Lung (tissue), 12 donors: ENCODE data around the gene SCAF1. TPM values are rescaled to one million over a fixed set of nuclear protein-coding genes. Genes with fewer than 3 reads are reported as not detected.

Source experiments
- ATAC-seq: fragments of 200-7000 bp; cut with Tn5 transposase; one replicate; pipeline ENCODE4 v1.9.1; 2020; ENCODE audit warnings: moderate number of reproducible peaks; ENCODE audit not compliant: insufficient read depth, low FRiP score
- DNase-seq, 3 donors: peaks; one replicate each; pipeline ENCODE4 v3.0.0-alpha.2; 2013 to 2017
- H3K27ac ChIP-seq, 2 donors: one replicate each; pipeline ENCODE4 v1.5.1; 2013; ENCODE audit warnings: mild to moderate bottlenecking in 2 of 2, moderate library complexity in 2 of 2, control low read depth in 1 of 2, inconsistent platforms in 1 of 2, low read depth in 1 of 2, low read length in 1 of 2
- H3K27me3 ChIP-seq, 3 donors: one replicate each; pipeline ENCODE4 v1.5.1; 2013; ENCODE audit warnings: low read length in 2 of 3; ENCODE audit not compliant: control insufficient read depth in 3 of 3, insufficient read depth in 3 of 3
- H3K36me3 ChIP-seq, 4 donors: one replicate each; pipeline ENCODE4 v1.5.1; 2013; ENCODE audit warnings: low read length in 4 of 4, mild to moderate bottlenecking in 1 of 4, moderate library complexity in 1 of 4; ENCODE audit not compliant: control insufficient read depth in 4 of 4, insufficient read depth in 4 of 4
- H3K4me1 ChIP-seq, 5 donors: one replicate each; pipeline ENCODE4 v1.5.1; 2013; ENCODE audit warnings: low read length in 5 of 5, mild to moderate bottlenecking in 2 of 5, moderate library complexity in 1 of 5; ENCODE audit not compliant: control insufficient read depth in 5 of 5, insufficient read depth in 5 of 5
- H3K4me3 ChIP-seq: one replicate; pipeline ENCODE4 v1.5.1; 2013; ENCODE audit warnings: mild to moderate bottlenecking, control low read depth, moderate library complexity
- H3K9ac ChIP-seq, 2 donors: one replicate each; pipeline ENCODE4 v1.5.1; 2013; ENCODE audit warnings: low read length in 2 of 2, control low read depth in 1 of 2; ENCODE audit not compliant: insufficient read depth in 1 of 2
- H3K9me3 ChIP-seq, 4 donors: one replicate each; pipeline ENCODE4 v1.5.1; 2013; ENCODE audit warnings: low read length in 3 of 4, mild to moderate bottlenecking in 1 of 4, moderate library complexity in 1 of 4; ENCODE audit not compliant: control insufficient read depth in 4 of 4, insufficient read depth in 3 of 4
- WGBS, 2 donors: extraction: QIAGEN DNeasy Blood & Tissue Kit; methylation state at CpG; one replicate each; pipeline ENCODE4 v1.1.7; 2013; 5-methylcytosine and 5-hydroxymethylcytosine counted together
- polyA plus RNA-seq, 2 donors: library from polyadenylated mRNA; stranded (reverse); fragments of 200-250 nt; gene quantifications; one replicate each; pipeline ENCODE4 v1.2.1, GENCODE V29; 2013
- total RNA-seq, 2 donors: library from RNA; depleted of rRNA in 1 of 2; stranded (reverse); fragments of >200 nt in 1 of 2; gene quantifications; one replicate each; pipeline ENCODE4 v1.2.1, GENCODE V29; 2014 to 2021
- TF ChIP-seq, protein P1 (sequence below): IDR thresholded peaks from 2 replicates; pipeline ENCODE4 v1.5.1; 2012; ENCODE audit warnings: mild to moderate bottlenecking; ENCODE audit errors: control extremely low read depth, extremely low read depth
- donor health status: control.
- donor health status: control.
- donor health status: Bipolar disorder and iron deficiency.
- donor health status: healthy.
- donor health status: DM: yes; HTN: yes; CAD: no.

Gene SCAF1
- total and polyA plus RNA-seq, 4 donors, result 22.5 to 80.2 (median 25.5) TPM

- Histone ChIP-seq H3K27me3 (no peaks in the 10 kb centered on the region), H3K27ac (no peak overlapping the region), H3K4me1 (no peaks in the 10 kb centered on the region), H3K36me3 (peaks cover 7 to 77% (median 33%) of the 10 kb centered on the region in 4 donors), H3K9me3 (no peaks in the 10 kb centered on the region), H3K4me3 (no peak overlapping the region), H3K9ac (no peak overlapping the region)
- DNase-seq, result no peak
- WGBS, 2 donors, result 94% methylated on average over 26 of the region's 26 CpGs
- TF ChIP-seq, protein P1, sequence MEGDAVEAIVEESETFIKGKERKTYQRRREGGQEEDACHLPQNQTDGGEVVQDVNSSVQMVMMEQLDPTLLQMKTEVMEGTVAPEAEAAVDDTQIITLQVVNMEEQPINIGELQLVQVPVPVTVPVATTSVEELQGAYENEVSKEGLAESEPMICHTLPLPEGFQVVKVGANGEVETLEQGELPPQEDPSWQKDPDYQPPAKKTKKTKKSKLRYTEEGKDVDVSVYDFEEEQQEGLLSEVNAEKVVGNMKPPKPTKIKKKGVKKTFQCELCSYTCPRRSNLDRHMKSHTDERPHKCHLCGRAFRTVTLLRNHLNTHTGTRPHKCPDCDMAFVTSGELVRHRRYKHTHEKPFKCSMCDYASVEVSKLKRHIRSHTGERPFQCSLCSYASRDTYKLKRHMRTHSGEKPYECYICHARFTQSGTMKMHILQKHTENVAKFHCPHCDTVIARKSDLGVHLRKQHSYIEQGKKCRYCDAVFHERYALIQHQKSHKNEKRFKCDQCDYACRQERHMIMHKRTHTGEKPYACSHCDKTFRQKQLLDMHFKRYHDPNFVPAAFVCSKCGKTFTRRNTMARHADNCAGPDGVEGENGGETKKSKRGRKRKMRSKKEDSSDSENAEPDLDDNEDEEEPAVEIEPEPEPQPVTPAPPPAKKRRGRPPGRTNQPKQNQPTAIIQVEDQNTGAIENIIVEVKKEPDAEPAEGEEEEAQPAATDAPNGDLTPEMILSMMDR, result no peak
- no peak for ATAC-seq
Observed at GRCh38 chr19:49599378-49600295, 42.4 kb upstream of the SCAF1 start.

GRCh38 chr19:49601482-49602038 lies 40.4 kb upstream of the SCAF1 start:
- H3K27me3 ChIP-seq, result no peaks in the 10 kb centered on the region
- H3K27ac ChIP-seq, result no peak overlapping the region
- H3K9ac ChIP-seq, result no peak overlapping the region
- TF ChIP-seq, protein P1, result no peak
- H3K4me1 ChIP-seq, result no peaks in the 10 kb centered on the region
- no peak for DNase-seq
- 96% methylated on average over 38 of the region's 38 CpGs for WGBS, 2 donors
- peaks cover 7 to 72% (median 30%) of the 10 kb centered on the region in 4 donors for H3K36me3 ChIP-seq
- no peak overlapping the region for H3K4me3 ChIP-seq
- no peaks in the 10 kb centered on the region for H3K9me3 ChIP-seq
- ATAC-seq, result no peak

GRCh38 chr19:49602806-49603205 lies 39.2 kb upstream of the SCAF1 start:
- Histone ChIP-seq H3K4me1 (no peaks in the 10 kb centered on the region), H3K4me3 (no peak overlapping the region), H3K36me3 (peaks cover 7 to 60% (median 36%) of the 10 kb centered on the region in 4 donors), H3K27me3 (no peaks in the 10 kb centered on the region), H3K27ac (no peak overlapping the region), H3K9me3 (no peaks in the 10 kb centered on the region), H3K9ac (no peak overlapping the region)
- WGBS, 2 donors, result 97 to 98% methylated on average over 2 of the region's 2 CpGs
- no peak for ATAC-seq
- TF ChIP-seq, protein P1, result no peak
- DNase-seq, result no peak
